HG03354 (cell line): ENCODE data around the gene CHN2.

Experiments used
- ATAC-seq: cut with Tn5 transposase; IDR thresholded peaks from one replicate; pipeline ENCODE4 v1.9.1; 2021; ENCODE audit warnings: mild to moderate bottlenecking; ENCODE audit not compliant: unreplicated experiment, poor library complexity, severe bottlenecking

CHN2 gene

GRCh38 chr7:29349362-29349761, 154.8 kb downstream of the CHN2 start:
- ATAC-seq, result no peak

DNA sequence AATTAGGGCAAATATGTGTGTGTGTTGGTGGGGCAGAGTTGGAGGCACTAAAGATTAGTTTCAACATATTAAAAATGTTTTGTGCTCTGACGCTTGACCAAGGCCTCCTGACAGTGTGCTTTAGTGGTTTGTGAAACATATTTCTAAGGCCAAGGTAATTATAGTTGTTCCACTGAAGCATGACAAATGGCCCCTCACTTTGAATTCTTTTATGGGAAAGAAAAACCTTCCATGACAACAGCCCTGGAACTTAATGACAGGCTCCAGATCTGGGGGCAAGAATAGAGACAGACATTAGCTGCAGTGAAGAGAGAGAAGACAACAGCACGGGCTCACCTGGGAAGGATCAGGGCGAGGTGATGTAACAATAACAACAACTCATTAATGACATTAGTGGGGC, 155.8 kb downstream of the CHN2 start:
- ATAC-seq, result no peak

GRCh38 chr7:29352041-29352440, 157.5 kb downstream of the CHN2 start:
- ATAC-seq, result no peak

DNA sequence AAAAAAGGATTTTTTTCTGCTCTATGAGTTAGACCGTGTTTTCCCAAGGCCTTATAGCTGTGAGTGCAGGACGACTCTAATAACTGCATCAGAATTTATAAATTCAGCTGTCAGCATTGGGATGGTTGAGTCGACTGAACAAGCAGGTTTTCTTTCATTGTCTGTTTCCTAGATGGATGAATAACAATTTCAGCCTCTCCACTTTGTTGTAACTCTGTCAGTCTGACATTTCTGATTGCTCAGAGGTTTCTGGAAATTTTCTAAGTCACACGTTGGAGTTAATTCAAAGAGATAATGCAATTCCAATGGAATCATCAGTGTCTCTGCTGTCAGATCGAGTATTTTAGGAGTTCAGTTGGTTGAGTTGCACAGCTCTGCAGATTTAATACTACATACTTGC, 159.2 kb downstream of the CHN2 start:
- no peak for ATAC-seq

DNA sequence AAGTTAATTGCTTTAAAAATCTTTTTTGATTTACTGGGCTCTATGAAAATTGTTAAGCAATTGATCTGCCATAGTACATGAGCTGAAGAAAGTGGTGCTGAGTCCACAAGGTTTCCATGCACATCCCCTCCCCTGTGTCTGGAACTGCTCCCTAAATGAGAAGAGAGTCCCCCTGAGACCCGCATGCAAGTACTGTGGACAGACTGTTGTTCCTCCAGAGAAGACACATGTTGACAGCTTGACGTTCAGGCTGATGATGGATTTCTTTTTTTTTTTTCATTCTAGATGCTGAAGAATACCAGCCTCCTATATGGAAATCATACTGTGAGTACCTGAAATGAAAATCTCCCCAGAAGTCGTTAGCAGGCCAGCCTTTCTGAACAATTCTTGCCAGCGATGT, 159.8 kb downstream of the CHN2 start:
- no peak for ATAC-seq

DNA sequence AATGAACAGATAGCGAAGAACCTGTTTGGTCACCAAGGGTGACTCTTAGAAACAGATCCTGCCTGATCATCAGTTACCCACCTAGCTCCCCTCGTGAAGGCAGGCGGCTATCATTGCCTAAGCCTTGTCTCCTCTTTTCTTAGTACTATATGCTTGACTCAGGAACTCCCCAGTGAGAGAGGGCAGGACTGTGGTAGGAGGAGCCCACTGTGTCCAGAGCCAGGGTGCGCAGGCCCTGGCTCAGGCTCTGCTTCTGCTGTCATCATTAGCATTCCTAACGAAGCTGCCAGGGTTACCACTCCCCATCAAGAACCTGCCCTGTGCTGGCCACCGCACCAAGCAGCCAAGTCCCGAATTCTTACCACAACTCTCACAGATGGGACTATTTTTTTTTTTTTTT, 160.8 kb downstream of the CHN2 start:
- no peak for ATAC-seq

DNA sequence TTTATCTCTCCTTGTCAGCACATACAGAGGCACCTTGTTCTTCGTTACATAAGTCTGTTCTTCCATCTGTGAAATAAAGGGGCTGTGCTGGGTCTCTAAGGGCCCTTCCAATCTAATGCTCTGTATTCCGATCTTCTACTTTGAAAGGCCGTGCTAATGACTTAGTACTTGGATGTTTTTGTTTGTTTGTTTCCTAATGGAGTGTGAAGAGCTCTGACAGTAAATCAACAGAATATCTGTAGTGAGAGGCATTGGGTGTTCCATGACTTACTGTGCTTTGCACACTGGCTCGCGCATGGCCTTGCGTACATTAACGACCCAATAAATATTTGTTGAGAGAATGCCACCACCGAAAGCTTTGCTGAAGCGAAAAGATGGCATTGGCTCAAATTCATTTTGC, 162.1 kb downstream of the CHN2 start:
- no peak for ATAC-seq

- ATAC-seq, result no peak
Observed at GRCh38 chr7:29359482-29360093, 165.0 kb downstream of the CHN2 start.

DNA sequence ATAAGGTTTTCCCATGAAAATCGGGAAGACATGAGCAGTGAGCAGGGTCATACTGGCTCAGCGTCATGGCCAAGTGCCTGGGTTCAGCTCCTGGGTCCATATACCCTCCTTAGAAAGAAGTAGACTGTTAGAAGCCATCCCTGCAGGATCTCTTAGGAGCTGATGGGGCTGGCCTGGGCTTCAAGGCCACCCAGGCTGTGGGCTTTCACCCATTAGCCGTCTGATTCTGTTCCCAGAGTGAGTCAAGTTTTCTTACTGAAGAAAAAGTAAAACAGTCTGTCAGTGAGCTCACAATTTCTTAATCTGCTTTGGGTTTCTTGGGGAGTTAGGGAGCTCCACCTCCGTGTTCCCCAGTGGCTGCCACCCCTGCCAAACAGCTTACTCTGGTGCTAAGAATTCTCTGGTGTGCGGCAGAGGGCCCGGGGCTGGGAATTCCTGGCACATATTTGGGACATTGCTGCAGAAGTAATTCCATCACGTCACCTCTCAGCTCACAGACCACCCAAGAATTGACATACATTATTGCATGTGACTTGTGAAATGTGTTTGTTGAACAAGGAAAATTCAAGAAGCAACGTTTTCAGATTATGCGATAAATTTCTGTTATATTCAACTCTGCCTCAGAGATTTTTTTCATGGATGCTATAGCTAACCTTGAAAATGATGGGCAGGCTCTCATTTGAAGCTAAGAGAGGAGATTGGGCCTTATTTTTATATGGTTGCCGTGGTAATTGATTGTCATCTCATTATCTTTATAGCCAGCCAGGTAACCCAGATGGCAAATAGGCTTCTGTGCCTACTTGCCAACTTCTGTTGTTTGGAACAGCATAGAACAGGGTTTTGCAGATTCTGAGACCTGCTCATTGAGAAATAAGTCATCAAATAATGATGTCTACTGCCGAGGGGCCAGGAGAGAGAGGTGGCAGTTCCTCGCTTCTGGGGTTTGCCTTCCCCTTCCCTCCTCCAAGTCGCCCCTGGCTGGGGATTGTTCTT, 166.4 kb downstream of the CHN2 start:
- ATAC-seq, result no peak

DNA sequence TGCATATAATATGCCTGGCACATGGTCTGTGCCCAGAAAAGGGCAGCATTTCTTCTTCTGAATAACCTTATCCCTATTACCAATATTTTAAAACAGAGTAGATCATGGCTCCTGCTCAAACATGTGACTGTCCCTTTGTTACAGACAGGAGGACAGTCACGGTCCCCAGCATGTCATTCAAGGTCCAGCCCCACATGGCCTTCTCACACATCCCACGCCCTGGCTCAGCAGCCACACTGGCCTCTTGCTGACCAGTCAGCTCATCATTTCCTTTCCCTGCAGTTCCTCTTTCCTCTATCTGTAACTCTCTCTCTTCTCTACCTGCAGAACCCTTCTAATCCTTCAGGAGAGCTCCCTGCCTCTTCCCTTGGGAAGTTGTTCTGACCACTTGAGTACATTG, 167.8 kb downstream of the CHN2 start:
- ATAC-seq, result no peak

- no peak for ATAC-seq
Observed at GRCh38 chr7:29363636-29364425, 169.3 kb downstream of the CHN2 start.

- ATAC-seq, result no peak
Observed at GRCh38 chr7:29364661-29365060, 170.1 kb downstream of the CHN2 start.

GRCh38 chr7:29365423-29365822, 170.8 kb downstream of the CHN2 start:
- ATAC-seq, result no peak

- ATAC-seq, result no peak
Observed at GRCh38 chr7:29367784-29368183, 173.2 kb downstream of the CHN2 start.

DNA sequence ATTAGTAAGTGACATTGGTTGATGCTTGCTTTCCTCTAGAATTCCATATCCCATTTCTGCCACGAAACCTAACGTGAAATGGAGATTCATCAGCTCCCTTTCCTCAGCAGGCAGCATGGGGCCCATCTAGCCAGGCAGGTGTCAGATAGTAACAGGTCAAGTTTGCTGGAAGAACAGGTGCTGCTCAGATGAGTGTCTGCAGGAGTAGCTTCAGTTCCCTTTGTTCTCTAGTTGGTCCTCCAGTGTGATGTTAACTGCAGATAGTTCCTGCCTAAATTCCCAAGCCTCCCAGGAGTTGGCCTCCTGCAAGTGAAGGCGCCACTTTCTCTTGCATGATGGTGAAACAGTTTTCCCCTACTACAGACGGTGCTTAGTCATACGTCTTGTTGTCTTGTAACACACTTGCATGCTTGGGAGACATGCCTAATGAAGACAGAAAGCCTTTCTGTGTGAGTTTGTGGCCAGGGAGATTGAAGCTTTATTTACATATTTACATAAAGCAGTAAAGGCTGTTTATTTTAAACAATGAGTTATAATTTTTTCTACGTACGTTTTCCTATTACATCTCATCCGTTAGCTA, 175.4 kb downstream of the CHN2 start:
- no peak for ATAC-seq

GRCh38 chr7:29370531-29371314, 176.1 kb downstream of the CHN2 start:
- ATAC-seq, result no peak

GRCh38 chr7:29371472-29371871, 176.9 kb downstream of the CHN2 start:
- ATAC-seq, result no peak

DNA sequence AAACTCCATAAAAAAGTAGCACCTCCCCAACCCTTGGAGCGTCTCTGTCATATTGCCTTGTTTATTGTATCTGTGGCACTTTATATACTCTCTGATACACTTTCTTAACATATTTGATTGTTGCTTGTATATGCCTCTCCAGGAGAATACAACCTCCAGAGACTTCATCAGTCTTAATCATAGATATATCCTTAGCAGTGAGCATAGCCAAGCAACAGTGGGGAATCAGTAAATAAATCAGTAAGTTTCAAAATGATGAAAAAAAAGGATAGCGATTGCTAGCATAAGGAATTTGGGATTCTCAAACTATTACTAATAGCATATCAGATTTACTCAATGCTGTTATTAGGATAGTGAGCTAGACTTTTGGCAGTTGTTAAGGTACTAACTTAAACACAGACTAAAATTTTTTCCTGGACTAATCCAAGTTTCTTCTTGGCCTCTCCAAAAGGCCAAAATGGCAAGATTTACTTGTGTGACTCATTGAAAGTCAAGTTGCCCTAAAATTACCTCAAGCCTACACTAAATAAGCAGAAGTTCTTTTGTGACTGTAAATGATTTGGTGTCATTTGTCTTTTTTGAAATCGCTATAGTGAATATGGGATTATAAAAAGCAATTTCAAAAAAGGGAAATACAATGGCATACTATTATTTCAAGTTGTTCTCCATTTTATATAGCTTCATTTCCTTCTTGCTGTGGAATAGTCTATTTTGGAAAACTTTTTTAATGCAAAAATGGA, 177.9 kb downstream of the CHN2 start:
- ATAC-seq, result no peak
